Measurements from ENCODE around the gene NEB. TPM values are rescaled to one million over a fixed set of nuclear protein-coding genes. Genes with fewer than 3 reads are reported as not detected.
"Not testable (repeated sequence)": the region's sequence is repeated elsewhere in the genome, so short reads cannot be mapped to it uniquely, and the experiment has no call there.

NEB gene
- total RNA-seq, 1 donor from 2014 or later: 0.64 TPM

- DNase-seq (ENCODE audit: low spot score): no peak
These were observed 119.5 kb downstream of the NEB start for GRCh38 chr2:151614606-151615306.

GRCh38 chr2:151614159-151614558 is 120.1 kb downstream of the NEB start:
- no peak for DNase-seq (ENCODE audit: low spot score)

GRCh38 chr2:151611351-151611750 is 122.9 kb downstream of the NEB start:
- DNase-seq (ENCODE audit: low spot score): no peak

- no peak for DNase-seq (ENCODE audit: low spot score)
These were observed 124.0 kb downstream of the NEB start for GRCh38 chr2:151610310-151610709.

GRCh38 chr2:151609705-151610104 is 124.6 kb downstream of the NEB start:
- no peak for DNase-seq (ENCODE audit: low spot score)

GRCh38 chr2:151607459-151608424 is 126.5 kb downstream of the NEB start:
- not testable (repeated sequence) for DNase-seq (ENCODE audit: low spot score)

GRCh38 chr2:151603530-151603929 is 130.7 kb downstream of the NEB start:
- not testable (repeated sequence) for DNase-seq (ENCODE audit: low spot score)

- not testable (repeated sequence) for DNase-seq (ENCODE audit: low spot score)
These were observed 131.9 kb downstream of the NEB start for GRCh38 chr2:151602402-151602801.

- not testable (repeated sequence) for DNase-seq (ENCODE audit: low spot score)
These were observed 132.5 kb downstream of the NEB start for GRCh38 chr2:151601803-151602202.

- not testable (repeated sequence) for DNase-seq (ENCODE audit: low spot score)
These were observed 137.2 kb downstream of the NEB start for GRCh38 chr2:151596903-151597608.

GRCh38 chr2:151591908-151592255 is 142.4 kb downstream of the NEB start:
- not testable (repeated sequence) for DNase-seq (ENCODE audit: low spot score)

GRCh38 chr2:151591250-151591907 is 142.9 kb downstream of the NEB start:
- not testable (repeated sequence) for DNase-seq (ENCODE audit: low spot score)

GRCh38 chr2:151581300-151581699 is 153.0 kb downstream of the NEB start:
- not testable (repeated sequence) for DNase-seq (ENCODE audit: low spot score)

- not testable (repeated sequence) for DNase-seq (ENCODE audit: low spot score)
These were observed 153.6 kb downstream of the NEB start for GRCh38 chr2:151580697-151581096.

- no peak for DNase-seq (ENCODE audit: low spot score)
These were observed 157.2 kb downstream of the NEB start for GRCh38 chr2:151577116-151577515.

- no peak for DNase-seq (ENCODE audit: low spot score)
These were observed 158.2 kb downstream of the NEB start for GRCh38 chr2:151576080-151576479.

GRCh38 chr2:151575338-151575737 is 158.9 kb downstream of the NEB start:
- DNase-seq (ENCODE audit: low spot score): no peak

- no peak for DNase-seq (ENCODE audit: low spot score)
These were observed 164.1 kb downstream of the NEB start for GRCh38 chr2:151570191-151570590.

- DNase-seq (ENCODE audit: low spot score): no peak
These were observed 165.1 kb downstream of the NEB start for GRCh38 chr2:151569167-151569566.

- no peak for DNase-seq (ENCODE audit: low spot score)
These were observed 165.8 kb downstream of the NEB start for GRCh38 chr2:151568501-151568900.

GRCh38 chr2:151567006-151567405 is 167.3 kb downstream of the NEB start:
- DNase-seq (ENCODE audit: low spot score): no peak
